HCT116 (cell line): Measurements from ENCODE around the gene POLD2.

Source experiments
- POLR2A ChIP-seq: IDR thresholded peaks from 2 replicates; pipeline ENCODE4 v1.7.0; 2011; ENCODE audit warnings: borderline replicate concordance; ENCODE audit not compliant: insufficient read depth, insufficient read length; ENCODE audit errors: extremely low read depth
- SP1 ChIP-seq: IDR thresholded peaks from 2 replicates; pipeline ENCODE4 v1.6.1; 2012; ENCODE audit warnings: low read depth
- TF ChIP-seq, protein P1 (sequence below), 3 experiments: fragments of 200-600 bp in 1 of 3; sonication (generic) in 1 of 3; IDR thresholded peaks in 2 of 3; conservative IDR thresholded peaks in 1 of 3; 2 replicates each; pipeline ENCODE4 v1.5.1; 2012 to 2017; ENCODE audit warnings: low read depth in 2 of 3, low read length in 2 of 3, antibody characterized with exemption in 1 of 3, borderline replicate concordance in 1 of 3, control low read depth in 1 of 3, mild to moderate bottlenecking in 1 of 3, mixed read lengths in 1 of 3, mixed run types in 1 of 3, moderate library complexity in 1 of 3; ENCODE audit not compliant: insufficient read depth in 1 of 3

DNA sequence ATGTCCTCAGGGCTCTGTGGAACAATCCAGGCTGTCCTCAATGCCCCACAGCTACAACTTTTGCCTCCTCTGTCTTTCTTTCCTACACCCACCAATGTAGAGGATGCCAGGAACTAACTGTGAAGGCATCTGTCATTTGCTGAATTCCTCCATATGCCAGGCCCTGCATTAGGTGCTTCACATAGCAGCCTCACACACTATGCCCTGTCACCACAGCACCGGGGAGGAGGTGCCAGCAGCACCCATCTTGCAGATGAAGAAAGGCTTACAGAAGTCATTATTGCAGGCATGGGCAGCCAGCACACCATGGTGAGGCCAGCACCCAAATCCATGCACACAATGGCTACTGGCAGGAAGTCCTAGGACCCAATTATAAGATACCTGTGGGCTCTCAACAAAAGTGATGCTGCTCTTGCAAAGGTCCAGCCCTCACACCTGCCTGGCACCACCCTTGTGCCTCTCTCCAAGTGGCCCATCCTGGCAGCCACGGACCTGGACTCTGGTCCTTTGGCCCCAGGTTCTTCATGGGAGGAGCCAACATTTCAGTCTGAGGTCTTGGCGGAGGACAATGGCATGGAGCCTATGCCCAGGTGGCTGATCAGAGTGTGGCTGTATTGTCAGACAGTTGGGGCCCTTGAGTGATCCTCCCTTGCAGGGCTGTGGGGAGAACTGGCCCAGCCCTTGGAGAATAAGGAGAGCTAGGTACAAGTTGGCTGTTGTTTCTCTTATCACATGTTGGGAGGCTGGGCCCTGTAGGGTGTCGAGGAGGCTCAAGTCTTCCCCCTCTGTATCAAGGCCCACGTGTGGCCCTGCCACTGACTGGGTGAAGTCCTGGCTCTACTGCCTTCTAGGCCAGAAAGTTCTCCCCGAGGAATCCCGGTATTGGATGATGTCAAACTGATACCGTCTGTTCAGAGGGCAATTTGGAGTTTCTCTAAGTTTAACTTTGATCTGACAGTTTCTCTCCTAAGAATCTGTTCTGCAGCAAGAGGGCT is 32.1 kb upstream of the POLD2 start:
- TF ChIP-seq POLR2A (no peak), SP1 (no peak)
- TF ChIP-seq, protein P1, sequence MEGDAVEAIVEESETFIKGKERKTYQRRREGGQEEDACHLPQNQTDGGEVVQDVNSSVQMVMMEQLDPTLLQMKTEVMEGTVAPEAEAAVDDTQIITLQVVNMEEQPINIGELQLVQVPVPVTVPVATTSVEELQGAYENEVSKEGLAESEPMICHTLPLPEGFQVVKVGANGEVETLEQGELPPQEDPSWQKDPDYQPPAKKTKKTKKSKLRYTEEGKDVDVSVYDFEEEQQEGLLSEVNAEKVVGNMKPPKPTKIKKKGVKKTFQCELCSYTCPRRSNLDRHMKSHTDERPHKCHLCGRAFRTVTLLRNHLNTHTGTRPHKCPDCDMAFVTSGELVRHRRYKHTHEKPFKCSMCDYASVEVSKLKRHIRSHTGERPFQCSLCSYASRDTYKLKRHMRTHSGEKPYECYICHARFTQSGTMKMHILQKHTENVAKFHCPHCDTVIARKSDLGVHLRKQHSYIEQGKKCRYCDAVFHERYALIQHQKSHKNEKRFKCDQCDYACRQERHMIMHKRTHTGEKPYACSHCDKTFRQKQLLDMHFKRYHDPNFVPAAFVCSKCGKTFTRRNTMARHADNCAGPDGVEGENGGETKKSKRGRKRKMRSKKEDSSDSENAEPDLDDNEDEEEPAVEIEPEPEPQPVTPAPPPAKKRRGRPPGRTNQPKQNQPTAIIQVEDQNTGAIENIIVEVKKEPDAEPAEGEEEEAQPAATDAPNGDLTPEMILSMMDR (IDR thresholded peaks at IDR 0.05 in 2 of 3, conservative IDR thresholded peaks at IDR 0.05 in 1 of 3; ENCODE audit: borderline replicate concordance in 1 of 3, insufficient read depth in 1 of 3, low read depth in 2 of 3, low read length in 2 of 3), result no peak
